Heart right ventricle (tissue), 16 donors: ENCODE data around the gene RAB18. TPM values are rescaled to one million over a fixed set of nuclear protein-coding genes. Genes with fewer than 3 reads are reported as not detected.

ENCODE experiments used
- ATAC-seq, 8 donors: fragments of 200-7000 bp; cut with Tn5 transposase; one replicate each; pipeline ENCODE4 v1.9.1; 2020; ENCODE audit warnings: mild to moderate bottlenecking in 8 of 8, moderate library complexity in 8 of 8, moderate number of reproducible peaks in 1 of 8
- DNase-seq, 2 donors: peaks; one replicate each; pipeline ENCODE4 v3.0.0-alpha.2; 2020
- H3K27ac ChIP-seq, 10 donors: fragments of 200-600 bp; sonication (generic) in 2 of 10; one replicate each; pipeline versions ENCODE4 v1.5.0 to v1.8.0; 2020 to 2022; ENCODE audit warnings: mild to moderate bottlenecking in 3 of 10
- H3K27me3 ChIP-seq, 7 donors: fragments of 200-600 bp; one replicate each; pipeline ENCODE4 v1.8.0; 2021 to 2022; ENCODE audit warnings: mild to moderate bottlenecking in 2 of 7
- H3K36me3 ChIP-seq, 9 donors: fragments of 200-600 bp; sonication (generic) in 1 of 9; one replicate each; pipeline versions ENCODE4 v1.5.0 to v1.8.0; 2020 to 2022; ENCODE audit warnings: mild to moderate bottlenecking in 2 of 9
- H3K4me1 ChIP-seq, 9 donors: fragments of 200-600 bp; sonication (generic) in 1 of 9; one replicate each; pipeline versions ENCODE4 v1.5.0 to v1.8.0; 2020 to 2022; ENCODE audit warnings: mild to moderate bottlenecking in 4 of 9
- H3K4me3 ChIP-seq, 10 donors: fragments of 200-600 bp; sonication (generic) in 2 of 10; one replicate each; pipeline versions ENCODE4 v1.5.0 to v1.8.0; 2020 to 2022; ENCODE audit warnings: mild to moderate bottlenecking in 7 of 10, moderate library complexity in 2 of 10
- H3K9me3 ChIP-seq, 11 donors: fragments of 200-600 bp in 10 of 11; sonication (generic) in 2 of 11; one replicate each; pipeline versions ENCODE4 v1.5.0 to v1.8.0; 2013 to 2022; ENCODE audit warnings: mild to moderate bottlenecking in 2 of 11, control low read depth in 1 of 11, moderate library complexity in 1 of 11
- WGBS, 2 donors: extraction: QIAGEN DNeasy Blood & Tissue Kit; methylation state at CpG; one replicate each; pipeline ENCODE4 v1.1.7; 2013; ENCODE audit warnings: inconsistent platforms in 1 of 2; 5-methylcytosine and 5-hydroxymethylcytosine counted together
- intact Hi-C, 10 donors: fragments of 100-400 bp; cut with DNase I; formaldehyde crosslinking; loops; one replicate each; pipeline versions ENCODE4 v1.11.1 to v1.14.2; 2022
- polyA plus RNA-seq, 2 donors: library from polyadenylated mRNA; stranded (reverse); fragments of 200-250 nt; gene quantifications; one replicate each; pipeline ENCODE4 v1.2.3, GENCODE V29; 2013
- total RNA-seq, 10 donors: library from RNA; stranded (reverse); fragmentation: NEBNext Ultra II Directional in 3 of 10; extraction: Animal tissue kit (Norgen Biotek cat#: 25700) in 3 of 10; gene quantifications; one replicate each; pipeline versions ENCODE4 v1.2.1 to v1.2.4, GENCODE V29; 2021 to 2023
- TF ChIP-seq, protein P1 (sequence below), 9 donors: fragments of 200-600 bp; sonication (generic) in 2 of 9; IDR thresholded peaks; one replicate each; pipeline versions ENCODE4 v1.5.0 to v1.8.0; 2021 to 2022; ENCODE audit warnings: antibody characterized with exemption in 9 of 9, mild to moderate bottlenecking in 5 of 9, moderate library complexity in 1 of 9
- donor health status: Arrhythmogenic right ventricular cardiomyopathy.
- donor health status: ischemic (EF 13 %, LVEDD 7.1; RV severe dilation, severe dysfunction).
- donor health status: healthy with polysubstance abuse.
- donor health status: DM: no; HTN: yes; CAD: no.
- donor health status: DM: no; HTN: no; CAD: no.
- donor health status: ischemic (EF 25% LVEDD 6.9; RV normal size, moderate dysfunction).
- donor health status: ischemic (EF 25% LVEDD 5.7; RV mildly dilated, moderate dysfunction).
- donor health status: healthy.
- donor health status: DM: yes; HTN: yes; CAD: no.
- donor health status: Ischemic cardiomyopathy.
- donor health status: ischemic (EF 35%, LVEDD 5.7; RV mildly dilated, moderate dysfunction).
- donor health status: nonischemic (EF 11% LVEDD 7.7; RV severe dilation, severe dysfunction).
- donor health status: DM: yes; HTN: yes; CAD: no.
- donor health status: PGD.
- donor health status: ischemic (EF 29% LVEDD 5.4; RV normal size, mild dysfunction).
- donor health status: nonischemic (EF 23%, LVEDD 6.1; RV moderate dilation, normal function).

RAB18 gene
- total and polyA plus RNA-seq, 12 donors, result 19.3 to 157 (median 131) TPM

DNA sequence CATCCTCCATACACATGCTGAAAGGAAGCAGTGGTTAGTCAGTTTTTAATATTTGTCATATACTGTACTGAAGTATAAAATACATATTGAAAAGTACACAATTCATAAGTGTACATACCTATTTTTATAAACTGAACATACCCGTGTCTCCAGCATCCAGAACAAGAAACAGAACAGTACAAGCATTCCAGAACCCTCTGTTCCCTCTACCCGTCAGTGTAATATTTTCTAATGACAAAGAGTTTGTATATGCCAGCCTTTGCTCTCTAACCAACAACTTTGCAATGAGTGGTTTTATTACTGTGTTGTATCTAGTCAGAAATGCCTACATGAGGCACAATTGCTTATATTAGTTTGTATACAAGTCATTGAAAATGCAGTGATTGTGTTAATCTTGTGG is 18.7 kb upstream of the RAB18 start:
- Histone ChIP-seq H3K9me3 (peaks cover 0 to 6% (median 0%) of the 10 kb centered on the region in 11 donors), H3K4me1 (peaks cover 0 to 15% (median 0%) of the 10 kb centered on the region in 9 donors), H3K4me3 (no peak overlapping the region), H3K36me3 (no peaks in the 10 kb centered on the region), H3K27ac (no peak overlapping the region), H3K27me3 (peaks cover 0 to 30% (median 9%) of the 10 kb centered on the region in 7 donors)
- intact Hi-C loops, result no loop called here
- TF ChIP-seq, protein P1, sequence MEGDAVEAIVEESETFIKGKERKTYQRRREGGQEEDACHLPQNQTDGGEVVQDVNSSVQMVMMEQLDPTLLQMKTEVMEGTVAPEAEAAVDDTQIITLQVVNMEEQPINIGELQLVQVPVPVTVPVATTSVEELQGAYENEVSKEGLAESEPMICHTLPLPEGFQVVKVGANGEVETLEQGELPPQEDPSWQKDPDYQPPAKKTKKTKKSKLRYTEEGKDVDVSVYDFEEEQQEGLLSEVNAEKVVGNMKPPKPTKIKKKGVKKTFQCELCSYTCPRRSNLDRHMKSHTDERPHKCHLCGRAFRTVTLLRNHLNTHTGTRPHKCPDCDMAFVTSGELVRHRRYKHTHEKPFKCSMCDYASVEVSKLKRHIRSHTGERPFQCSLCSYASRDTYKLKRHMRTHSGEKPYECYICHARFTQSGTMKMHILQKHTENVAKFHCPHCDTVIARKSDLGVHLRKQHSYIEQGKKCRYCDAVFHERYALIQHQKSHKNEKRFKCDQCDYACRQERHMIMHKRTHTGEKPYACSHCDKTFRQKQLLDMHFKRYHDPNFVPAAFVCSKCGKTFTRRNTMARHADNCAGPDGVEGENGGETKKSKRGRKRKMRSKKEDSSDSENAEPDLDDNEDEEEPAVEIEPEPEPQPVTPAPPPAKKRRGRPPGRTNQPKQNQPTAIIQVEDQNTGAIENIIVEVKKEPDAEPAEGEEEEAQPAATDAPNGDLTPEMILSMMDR (IDR thresholded peaks at IDR 0.05), result no peak
- ATAC-seq, result no peak
- 54 to 60% methylated on average over 2 of the region's 2 CpGs for WGBS, 2 donors
- no peak for DNase-seq

- H3K27me3 ChIP-seq, result peaks cover 0 to 35% (median 9%) of the 10 kb centered on the region in 7 donors
- ATAC-seq (no peak), DNase-seq (no peak)
- peaks cover 0 to 10% (median 0%) of the 10 kb centered on the region in 11 donors for H3K9me3 ChIP-seq
- intact Hi-C loops, result no loop called here
- WGBS, 2 donors, result 59 to 73% methylated on average over 2 of the region's 2 CpGs
- no peak overlapping the region for H3K4me3 ChIP-seq
- TF ChIP-seq, protein P1 (IDR thresholded peaks at IDR 0.05), result no peak
- H3K36me3 ChIP-seq, result no peaks in the 10 kb centered on the region
- peaks cover 0 to 8% (median 0%) of the 10 kb centered on the region in 9 donors for H3K4me1 ChIP-seq
- no peak overlapping the region for H3K27ac ChIP-seq
Measured at GRCh38 chr10:27485986-27486385, 18.1 kb upstream of the RAB18 start.

DNA sequence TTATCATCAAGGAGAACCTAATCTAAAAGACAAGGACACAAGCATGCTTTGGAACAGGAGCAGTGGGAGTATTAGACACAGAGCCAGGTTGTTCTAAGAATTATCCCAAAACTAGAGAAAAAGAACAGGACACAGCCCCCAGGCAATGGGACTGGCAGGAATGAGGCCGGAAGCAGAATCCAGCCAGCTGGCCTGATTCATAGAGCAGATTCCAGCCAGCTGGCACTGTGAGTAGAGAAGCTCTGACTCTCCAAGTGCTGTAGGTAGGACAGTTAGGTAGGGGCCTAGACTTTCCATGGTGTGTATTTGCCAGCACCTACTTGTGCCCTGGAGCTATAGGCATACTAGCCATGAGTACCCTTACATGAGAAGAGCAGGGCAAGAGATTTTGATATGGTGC is 13.3 kb upstream of the RAB18 start:
- no peak for DNase-seq
- no peak for ATAC-seq
- Histone ChIP-seq H3K9me3 (peaks cover 0 to 20% (median 0%) of the 10 kb centered on the region in 11 donors), H3K36me3 (no peaks in the 10 kb centered on the region), H3K27me3 (peaks cover 0 to 20% (median 4%) of the 10 kb centered on the region in 7 donors), H3K27ac (no peak overlapping the region), H3K4me1 (no peaks in the 10 kb centered on the region), H3K4me3 (no peak overlapping the region)
- WGBS, 2 donors, result 87 to 92% methylated on average over 1 of the region's 1 CpG
- intact Hi-C loops, result no loop called here
- TF ChIP-seq, protein P1 (IDR thresholded peaks at IDR 0.05), result no peak

- 78 to 81% methylated on average over 1 of the region's 1 CpG for WGBS, 2 donors
- ATAC-seq (no peak), DNase-seq (no peak)
- no peak overlapping the region for H3K4me3 ChIP-seq
- no peaks in the 10 kb centered on the region for H3K36me3 ChIP-seq
- no peaks in the 10 kb centered on the region for H3K4me1 ChIP-seq
- peaks cover 0 to 16% (median 0%) of the 10 kb centered on the region in 11 donors for H3K9me3 ChIP-seq
- peaks cover 0 to 8% (median 0%) of the 10 kb centered on the region in 7 donors for H3K27me3 ChIP-seq
- intact Hi-C loops, result no loop called here
- TF ChIP-seq, protein P1 (IDR thresholded peaks at IDR 0.05), result no peak
- no peak overlapping the region for H3K27ac ChIP-seq
Measured at GRCh38 chr10:27494116-27494805, 9.8 kb upstream of the RAB18 start.
